Measurements from ENCODE around the gene XPNPEP1. TPM values are rescaled to one million over a fixed set of nuclear protein-coding genes. Genes with fewer than 3 reads are reported as not detected.

XPNPEP1 gene
- total RNA-seq, 4 donors from 2014 or later = 77.5 to 109 (median 100) TPM

DNA sequence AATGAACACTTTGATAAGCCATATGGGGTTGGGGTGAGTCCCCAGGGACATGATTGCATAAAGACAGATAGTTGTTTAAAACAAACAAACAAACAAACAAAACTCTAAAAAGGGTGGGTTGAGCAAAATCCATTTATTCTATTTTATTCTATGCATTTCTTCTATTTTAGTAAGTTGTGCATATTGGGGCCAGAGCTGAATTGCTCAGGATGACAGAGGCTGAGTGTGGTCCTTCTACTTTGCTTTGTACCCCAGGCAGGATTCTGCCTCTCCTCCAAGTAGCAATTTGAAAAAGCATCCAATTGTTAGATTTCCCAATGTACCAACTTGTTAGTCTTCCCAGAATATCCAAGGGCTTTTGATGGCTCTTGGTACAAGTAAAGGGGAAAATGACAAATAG, 29.2 kb upstream of the XPNPEP1 start:
- no peak overlapping the region for H3K4me3 ChIP-seq (ENCODE audit: low read depth, poor library complexity, severe bottlenecking)
- intact Hi-C loops (cut with DNase I; ENCODE audit: low total_unique reads) = no loop called here
- no peak for DNase-seq (ENCODE audit: low spot score in 2 of 2)
- no peak for TF ChIP-seq POLR2A (IDR thresholded peaks at IDR 0.05)
- TF ChIP-seq, protein P1, sequence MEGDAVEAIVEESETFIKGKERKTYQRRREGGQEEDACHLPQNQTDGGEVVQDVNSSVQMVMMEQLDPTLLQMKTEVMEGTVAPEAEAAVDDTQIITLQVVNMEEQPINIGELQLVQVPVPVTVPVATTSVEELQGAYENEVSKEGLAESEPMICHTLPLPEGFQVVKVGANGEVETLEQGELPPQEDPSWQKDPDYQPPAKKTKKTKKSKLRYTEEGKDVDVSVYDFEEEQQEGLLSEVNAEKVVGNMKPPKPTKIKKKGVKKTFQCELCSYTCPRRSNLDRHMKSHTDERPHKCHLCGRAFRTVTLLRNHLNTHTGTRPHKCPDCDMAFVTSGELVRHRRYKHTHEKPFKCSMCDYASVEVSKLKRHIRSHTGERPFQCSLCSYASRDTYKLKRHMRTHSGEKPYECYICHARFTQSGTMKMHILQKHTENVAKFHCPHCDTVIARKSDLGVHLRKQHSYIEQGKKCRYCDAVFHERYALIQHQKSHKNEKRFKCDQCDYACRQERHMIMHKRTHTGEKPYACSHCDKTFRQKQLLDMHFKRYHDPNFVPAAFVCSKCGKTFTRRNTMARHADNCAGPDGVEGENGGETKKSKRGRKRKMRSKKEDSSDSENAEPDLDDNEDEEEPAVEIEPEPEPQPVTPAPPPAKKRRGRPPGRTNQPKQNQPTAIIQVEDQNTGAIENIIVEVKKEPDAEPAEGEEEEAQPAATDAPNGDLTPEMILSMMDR (IDR thresholded peaks at IDR 0.05) = no peak

DNA sequence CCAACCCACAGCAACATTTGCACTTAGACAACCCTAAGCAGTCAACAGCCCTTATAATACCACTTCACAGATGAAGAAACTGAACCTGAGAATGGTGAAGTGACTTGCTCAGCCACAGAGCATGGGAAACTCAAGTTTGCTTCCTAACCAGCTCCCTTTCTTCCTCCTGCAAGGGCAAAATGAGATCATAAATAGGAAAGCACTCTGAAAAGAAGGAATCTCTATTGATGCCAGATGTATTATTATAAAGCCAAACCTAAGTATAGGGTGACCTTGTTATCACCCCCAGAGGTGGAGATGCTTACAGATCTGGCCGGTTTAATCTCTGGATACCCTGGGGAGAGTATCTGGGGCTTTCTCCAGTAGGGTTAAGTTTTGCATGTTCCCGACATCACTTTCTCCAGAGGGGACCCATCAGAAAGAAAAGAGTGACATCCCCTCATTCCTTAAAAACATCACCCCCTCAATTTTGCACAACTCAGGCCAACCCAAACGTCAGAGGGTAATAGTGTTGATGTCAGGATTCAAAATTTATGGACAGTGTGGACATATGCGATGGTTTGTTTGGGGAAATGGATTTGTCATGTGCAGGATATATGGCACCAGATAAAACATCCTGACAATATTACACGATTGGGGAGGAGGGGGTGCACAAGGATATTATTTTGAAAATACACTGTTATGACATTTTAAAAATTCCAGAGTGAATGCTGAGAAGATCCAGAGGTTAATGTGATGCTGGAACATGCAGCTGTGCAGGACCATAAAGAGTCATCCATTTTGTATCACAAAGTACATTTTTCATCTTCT, 24.0 kb upstream of the XPNPEP1 start:
- no peak overlapping the region for H3K4me3 ChIP-seq (ENCODE audit: low read depth, poor library complexity, severe bottlenecking)
- DNase-seq (ENCODE audit: low spot score in 2 of 2) = no peak
- intact Hi-C loops (cut with DNase I; ENCODE audit: low total_unique reads) = no loop called here
- 55 to 58% methylated on average over 5 of the region's 5 CpGs for WGBS, 2 donors
- TF ChIP-seq, protein P1 (IDR thresholded peaks at IDR 0.05) = no peak
- TF ChIP-seq POLR2A (IDR thresholded peaks at IDR 0.05) = no peak

DNA sequence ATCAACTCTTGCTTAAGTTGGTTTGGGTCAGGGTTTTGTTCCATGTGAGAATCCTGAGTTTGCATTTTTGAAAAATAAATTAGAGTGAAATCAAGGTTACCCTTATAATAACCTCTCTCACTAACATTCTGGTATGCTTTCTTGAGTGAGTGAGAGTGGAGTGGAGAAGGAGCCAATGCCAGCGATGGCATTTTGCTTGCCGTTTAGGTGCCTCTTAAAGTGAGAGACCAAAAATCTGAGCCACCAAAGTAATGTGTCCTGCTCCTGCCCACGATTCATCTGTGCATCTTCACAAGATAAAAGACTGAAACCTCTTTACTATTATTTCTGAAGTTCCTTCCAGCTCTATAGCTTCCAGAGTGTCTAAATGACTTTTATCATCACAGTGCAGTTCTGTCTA, 23.4 kb upstream of the XPNPEP1 start:
- no peak for TF ChIP-seq POLR2A (IDR thresholded peaks at IDR 0.05)
- TF ChIP-seq, protein P1 (IDR thresholded peaks at IDR 0.05) = no peak
- 92% methylated on average over 3 of the region's 3 CpGs for WGBS, 2 donors
- DNase-seq (ENCODE audit: low spot score in 2 of 2) = no peak
- no peak overlapping the region for H3K4me3 ChIP-seq (ENCODE audit: low read depth, poor library complexity, severe bottlenecking)
- intact Hi-C loops (cut with DNase I; ENCODE audit: low total_unique reads) = no loop called here

DNA sequence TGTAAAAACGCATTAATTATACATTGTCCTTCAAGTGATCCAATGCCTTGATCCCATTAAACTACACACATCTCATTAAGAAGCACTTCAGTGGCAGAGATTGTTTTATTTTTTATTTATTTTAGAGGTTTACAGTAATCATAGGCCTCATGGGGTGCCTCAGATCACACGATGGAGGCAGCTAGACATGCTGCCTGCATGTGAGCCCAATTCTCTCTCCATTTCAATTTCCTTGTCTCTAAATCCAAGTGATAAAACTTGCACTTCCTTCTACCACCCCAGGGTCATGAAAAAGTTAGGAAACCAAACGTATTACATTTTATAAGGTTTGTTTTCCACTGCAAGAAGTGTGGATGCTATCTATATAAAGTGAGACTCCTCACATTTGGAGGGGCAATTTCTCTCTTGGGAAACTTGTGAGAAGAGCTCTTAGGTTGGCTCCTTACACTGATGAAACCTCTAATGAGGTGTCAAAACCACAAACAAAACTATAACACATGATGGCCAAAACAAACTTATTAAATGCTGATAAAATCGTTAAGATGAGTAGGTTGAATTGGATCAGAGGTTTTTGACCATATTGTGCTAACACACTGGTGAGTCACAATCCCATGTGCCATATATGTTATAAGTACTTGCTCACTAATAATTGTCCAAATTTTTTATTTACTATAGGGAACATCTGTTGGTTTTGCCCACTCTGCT, 22.3 kb upstream of the XPNPEP1 start:
- no peak for DNase-seq (ENCODE audit: low spot score in 2 of 2)
- TF ChIP-seq POLR2A (IDR thresholded peaks at IDR 0.05) = no peak
- TF ChIP-seq, protein P1 (IDR thresholded peaks at IDR 0.05) = no peak
- 66 to 69% methylated on average over 4 of the region's 4 CpGs for WGBS, 2 donors
- H3K4me3 ChIP-seq (ENCODE audit: low read depth, poor library complexity, severe bottlenecking) = no peak overlapping the region
- intact Hi-C loops (cut with DNase I; ENCODE audit: low total_unique reads) = no loop called here

DNA sequence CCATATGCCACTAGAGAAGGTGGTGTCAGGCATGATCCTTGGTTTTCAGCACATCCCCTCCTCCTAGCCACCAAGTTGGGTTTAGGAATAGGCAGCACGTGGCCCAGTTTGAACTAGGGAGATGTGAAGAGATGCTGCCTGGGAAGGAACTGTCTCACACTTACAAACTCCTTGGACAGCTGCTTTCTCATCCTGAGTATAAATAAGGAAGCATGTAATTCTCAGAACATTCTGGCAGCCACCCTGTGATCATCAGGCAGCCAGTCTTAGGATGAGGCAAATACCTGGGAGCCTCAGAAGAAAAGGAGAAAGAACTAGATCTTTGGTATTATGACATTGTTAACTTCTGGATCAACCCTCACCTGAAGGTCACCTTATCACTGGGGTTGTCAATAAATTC, 21.3 kb upstream of the XPNPEP1 start:
- WGBS, 2 donors = 60 to 95% methylated on average over 1 of the region's 1 CpG

More for the DNA sequence above, 21.3 kb upstream of the XPNPEP1 start:
- H3K4me3 ChIP-seq (ENCODE audit: low read depth, poor library complexity, severe bottlenecking) = no peak overlapping the region
- DNase-seq (ENCODE audit: low spot score in 2 of 2) = no peak
- intact Hi-C loops (cut with DNase I; ENCODE audit: low total_unique reads) = no loop called here
- TF ChIP-seq, protein P1 (IDR thresholded peaks at IDR 0.05) = no peak
- no peak for TF ChIP-seq POLR2A (IDR thresholded peaks at IDR 0.05)

Measured in lower leg skin (tissue), 4 donors.